H9 (cell line): ENCODE results near the gene TIAM2. TPM values are rescaled to one million over a fixed set of nuclear protein-coding genes. Genes with fewer than 3 reads are reported as not detected.

Experiments used
- DNase-seq: peaks from one replicate; pipeline ENCODE4 v3.0.0-alpha.2; 2017
- H2AFZ ChIP-seq: one replicate; pipeline ENCODE4 v1.6.1; 2013; ENCODE audit warnings: mild to moderate bottlenecking, low read length, control low read depth, moderate library complexity
- H2AK5ac ChIP-seq: 2 replicates; pipeline ENCODE4 v1.6.1; 2013; ENCODE audit warnings: low read length, control low read depth, mixed read lengths; ENCODE audit not compliant: insufficient read length
- H2BK120ac ChIP-seq: one replicate; pipeline ENCODE4 v1.6.1; 2013; ENCODE audit warnings: low read depth, mild to moderate bottlenecking, low read length, control low read depth, inconsistent platforms; ENCODE audit not compliant: poor library complexity, severe bottlenecking
- H2BK12ac ChIP-seq: 2 replicates; pipeline ENCODE4 v1.6.1; 2013; ENCODE audit warnings: low read length, control low read depth, mixed read lengths, low read depth; ENCODE audit not compliant: insufficient read length
- H2BK15ac ChIP-seq: 2 replicates; pipeline ENCODE4 v1.6.1; 2013; ENCODE audit warnings: low read depth, low read length, control low read depth
- H2BK20ac ChIP-seq: one replicate; pipeline ENCODE4 v1.6.1; 2013; ENCODE audit warnings: low read depth, mild to moderate bottlenecking, low read length, control low read depth, inconsistent platforms; ENCODE audit not compliant: poor library complexity, severe bottlenecking
- H2BK5ac ChIP-seq: 2 replicates; pipeline ENCODE4 v1.6.1; 2013; ENCODE audit warnings: low read length, control low read depth, mixed read lengths; ENCODE audit not compliant: insufficient read length
- H3K14ac ChIP-seq: 2 replicates; pipeline ENCODE4 v1.6.1; 2013; ENCODE audit warnings: low read length, control low read depth; ENCODE audit not compliant: insufficient read depth
- H3K18ac ChIP-seq: 2 replicates; pipeline ENCODE4 v1.6.1; 2013; ENCODE audit warnings: low read depth, mild to moderate bottlenecking, mixed read lengths, low read length, control low read depth; ENCODE audit not compliant: insufficient read length
- H3K23ac ChIP-seq: 2 replicates; pipeline ENCODE4 v1.6.1; 2013; ENCODE audit warnings: low read length, control low read depth, mixed read lengths, low read depth; ENCODE audit not compliant: insufficient read length
- H3K23me2 ChIP-seq: 2 replicates; pipeline ENCODE4 v1.6.1; 2013; ENCODE audit warnings: low read depth, mild to moderate bottlenecking, mixed read lengths, low read length, control low read depth; ENCODE audit not compliant: insufficient read length, poor library complexity, severe bottlenecking
- H3K27ac ChIP-seq: 2 replicates; pipeline ENCODE4 v1.5.1; 2013; ENCODE audit warnings: low read length, control low read depth, mixed read lengths, low read depth; ENCODE audit not compliant: insufficient read length
- H3K27me3 ChIP-seq: 2 replicates; pipeline ENCODE4 v1.6.1; 2013; ENCODE audit warnings: low read length, control low read depth, inconsistent platforms; ENCODE audit not compliant: insufficient read depth
- H3K4ac ChIP-seq: 2 replicates; pipeline ENCODE4 v1.6.1; 2013; ENCODE audit warnings: low read depth, mild to moderate bottlenecking, control low read depth, inconsistent platforms, low read length, moderate library complexity
- H3K4me1 ChIP-seq: 2 replicates; pipeline ENCODE4 v1.6.1; 2013; ENCODE audit warnings: low read length, control low read depth, inconsistent platforms; ENCODE audit not compliant: insufficient read depth
- H3K4me2 ChIP-seq: 2 replicates; pipeline ENCODE4 v1.6.1; 2013; ENCODE audit warnings: low read length, control low read depth, mixed read lengths; ENCODE audit not compliant: insufficient read length, insufficient read depth
- H3K56ac ChIP-seq: 2 replicates; pipeline ENCODE4 v1.6.1; 2013; ENCODE audit warnings: low read depth, mild to moderate bottlenecking, mixed read lengths, low read length, control low read depth; ENCODE audit not compliant: insufficient read length
- H3K79me1 ChIP-seq: 2 replicates; pipeline ENCODE4 v1.6.1; 2013; ENCODE audit warnings: low read depth, mild to moderate bottlenecking, moderate library complexity, low read length, control low read depth, inconsistent platforms; ENCODE audit not compliant: insufficient read depth, poor library complexity, severe bottlenecking
- H3K79me2 ChIP-seq: 2 replicates; pipeline ENCODE4 v1.6.1; 2013; ENCODE audit warnings: low read length, control low read depth, inconsistent platforms; ENCODE audit not compliant: insufficient read depth
- H3K9ac ChIP-seq: 2 replicates; pipeline ENCODE4 v1.6.1; 2013; ENCODE audit warnings: low read length, control low read depth, mixed read lengths; ENCODE audit not compliant: insufficient read length; ENCODE audit errors: extremely low read depth
- H3K9me3 ChIP-seq: one replicate; pipeline ENCODE4 v1.6.1; 2013; ENCODE audit warnings: low read depth, low read length, inconsistent platforms; ENCODE audit not compliant: control insufficient read depth
- H3T11ph ChIP-seq: one replicate; pipeline ENCODE4 v1.6.1; 2013; ENCODE audit warnings: mild to moderate bottlenecking, low read length, control low read depth, inconsistent platforms
- H4K20me1 ChIP-seq: one replicate; pipeline ENCODE4 v1.6.1; 2013; ENCODE audit not compliant: control insufficient read depth, insufficient read length, insufficient read depth
- H4K5ac ChIP-seq: 2 replicates; pipeline ENCODE4 v1.6.1; 2013; ENCODE audit warnings: low read depth, mild to moderate bottlenecking, mixed read lengths, low read length, control low read depth; ENCODE audit not compliant: insufficient read length
- H4K8ac ChIP-seq: replicated peaks from 2 replicates; pipeline ENCODE4 v1.6.1; 2013; ENCODE audit warnings: low read length, control low read depth, mixed read lengths, low read depth; ENCODE audit not compliant: insufficient read length
- H4K91ac ChIP-seq: 2 replicates; pipeline ENCODE4 v1.6.1; 2013; ENCODE audit warnings: low read depth, mild to moderate bottlenecking, moderate library complexity, mixed read lengths, low read length, control low read depth; ENCODE audit not compliant: insufficient read length
- H3K27ac Mint-ChIP-seq, 3 experiments: 2 replicates in 2 of 3; 3 replicates in 1 of 3; pipeline ENCODE4 v1.8.0; 2020 to 2021; ENCODE audit warnings: mixed read lengths in 3 of 3, mild to moderate bottlenecking in 1 of 3, moderate library complexity in 1 of 3
- H3K27me3 Mint-ChIP-seq: 2 replicates; pipeline ENCODE4 v1.8.0; 2021; ENCODE audit warnings: low read depth, mild to moderate bottlenecking, moderate library complexity, mixed read lengths
- H3K36me3 Mint-ChIP-seq, 3 experiments: 2 replicates in 2 of 3; 3 replicates in 1 of 3; pipeline ENCODE4 v1.8.0; 2020 to 2021; ENCODE audit warnings: low read depth in 3 of 3, mixed read lengths in 3 of 3; ENCODE audit not compliant: insufficient read depth in 1 of 3
- H3K4me1 Mint-ChIP-seq, 2 experiments: 2 replicates each; pipeline ENCODE4 v1.8.0; 2020; ENCODE audit warnings: mixed read lengths in 2 of 2
- H3K4me3 Mint-ChIP-seq, 2 experiments: 2 replicates in 1 of 2; 3 replicates in 1 of 2; pipeline ENCODE4 v1.8.0; 2020 to 2021; ENCODE audit warnings: mild to moderate bottlenecking in 2 of 2, mixed read lengths in 2 of 2, moderate library complexity in 1 of 2
- H3K9me3 Mint-ChIP-seq, 2 experiments: 2 replicates in 1 of 2; 3 replicates in 1 of 2; pipeline ENCODE4 v1.8.0; 2020; ENCODE audit warnings: mild to moderate bottlenecking in 2 of 2, mixed read lengths in 2 of 2, moderate library complexity in 1 of 2
- CTCF ChIP-seq: fragments of 200-600 bp; sonication (generic); conservative IDR thresholded peaks from 3 replicates; pipeline ENCODE4 v1.8.0; 2021; ENCODE audit warnings: antibody characterized with exemption, mild to moderate bottlenecking
- WGBS: extraction: QIAGEN DNeasy Blood & Tissue Kit; methylation state at CpG from one replicate; pipeline ENCODE4 v1.1.7; 2013; ENCODE audit warnings: missing lambda C conversion rate, low lambda C conversion rate, mixed read lengths; ENCODE audit not compliant: insufficient read length; ENCODE audit errors: extremely low coverage; 5-methylcytosine and 5-hydroxymethylcytosine counted together
- total RNA-seq: library from RNA; stranded (reverse); gene quantifications from 2 replicates; pipeline ENCODE4 v1.2.1, GENCODE V29; 2021

The TIAM2 gene
- total RNA-seq, 1 experiment from 2014 or later: 6.3 TPM

- H2BK5ac ChIP-seq: no peak overlapping the region
- peaks cover 3 to 14% (median 7%) of the 10 kb centered on the region in 3 experiments; a peak in 6 of 7 replicates for H3K36me3 Mint-ChIP-seq
- no peaks in the 10 kb centered on the region for H3K27me3 ChIP-seq
- H3K4me1 Mint-ChIP-seq: peaks cover 9 to 15% of the 10 kb centered on the region in 2 experiments
- TF ChIP-seq CTCF: no peak
- H3K18ac ChIP-seq: no peak overlapping the region
- H3K79me2 ChIP-seq: no peaks in the 10 kb centered on the region
- no peak for DNase-seq
- peak overlapping the region in 1 of 3 experiments; percentile 83; a peak in 1 of 7 replicates for H3K27ac Mint-ChIP-seq
- no peaks in the 10 kb centered on the region; the same call in 1 of the 2 replicates for H3K27me3 Mint-ChIP-seq
- H3K14ac ChIP-seq: no peak overlapping the region
- no peak overlapping the region for H3K4ac ChIP-seq
- H2AK5ac ChIP-seq: no peak overlapping the region
- no CpG with 5 or more reads among the region's 1 CpG for WGBS
- no peaks in the 10 kb centered on the region for H3K79me1 ChIP-seq
- no peaks in the 10 kb centered on the region for H4K20me1 ChIP-seq
- H2BK20ac ChIP-seq: no peak overlapping the region
- H4K5ac ChIP-seq: no peak overlapping the region
- H3K9me3 ChIP-seq: no peaks in the 10 kb centered on the region
- H3K23me2 ChIP-seq: no peaks in the 10 kb centered on the region
- no peak overlapping the region for H3K4me2 ChIP-seq
- no peak overlapping the region for H2BK12ac ChIP-seq
- no peaks in the 10 kb centered on the region; the same call in 1 of the 2 replicates for H3K4me1 ChIP-seq
- H2BK15ac ChIP-seq: no peak overlapping the region
- no peak overlapping the region for H3K4me3 Mint-ChIP-seq
- H4K8ac ChIP-seq: no peak overlapping the region
- H3T11ph ChIP-seq: no peak overlapping the region
- peaks cover 3 to 7% of the 10 kb centered on the region in 2 experiments for H3K9me3 Mint-ChIP-seq
- no peak overlapping the region for H3K56ac ChIP-seq
- H3K27ac ChIP-seq: no peak overlapping the region
- no peak overlapping the region for H2AFZ ChIP-seq
- no peak overlapping the region for H3K9ac ChIP-seq
- no peak overlapping the region for H3K23ac ChIP-seq
- no peak overlapping the region for H4K91ac ChIP-seq
- H2BK120ac ChIP-seq: no peak overlapping the region
Measured at GRCh38 chr6:155031091-155031490, 36.0 kb downstream of the TIAM2 start.
